HEK293T (cell line): ENCODE measurements around the gene CRYZ.

Experiments used
- ELF4 ChIP-seq: fragments of 450-650 bp; IDR thresholded peaks from 2 replicates; pipeline ENCODE4 v1.6.1; 2017; ENCODE audit warnings: antibody characterized with exemption
- FOXK2 ChIP-seq: fragments of 450-650 bp; IDR thresholded peaks from 2 replicates; pipeline ENCODE4 v1.6.1; 2016; ENCODE audit warnings: mild to moderate bottlenecking

GRCh38 chr1:74681449-74681848 is 51.4 kb downstream of the CRYZ start:
- TF ChIP-seq ELF4 = no peak
- no peak for TF ChIP-seq FOXK2
